Measurements from ENCODE around the gene KCTD4. TPM values are rescaled to one million over a fixed set of nuclear protein-coding genes. Genes with fewer than 3 reads are reported as not detected.

KCTD4 gene
- total and polyA plus RNA-seq, 11 donors, result 0.08 to 0.75 (median 0.12) TPM; not detected in 8

DNA sequence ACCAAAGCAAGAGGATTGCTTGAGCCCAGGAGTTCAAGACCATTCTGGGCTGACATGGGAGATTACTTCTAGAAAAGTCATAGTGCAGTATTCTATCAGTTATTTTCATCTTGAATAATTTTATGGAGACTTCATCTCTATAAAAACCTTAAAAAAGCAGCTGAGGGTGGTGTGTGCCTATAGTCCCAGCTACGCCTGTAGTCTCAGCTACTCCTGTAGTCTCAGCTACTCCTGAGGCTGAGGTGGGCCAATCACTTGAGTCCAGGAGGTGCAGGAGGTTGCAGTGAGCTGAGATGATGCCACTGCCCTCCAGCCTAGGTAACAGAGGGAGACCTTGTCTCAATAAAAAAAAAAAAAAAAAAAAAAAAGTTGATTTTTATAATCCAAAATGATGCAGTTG, 22.1 kb upstream of the KCTD4 start:
- Histone ChIP-seq H3K4me3 (no peak overlapping the region), H3K27ac (no peak overlapping the region), H3K4me1 (peaks cover 0 to 24% (median 10%) of the 10 kb centered on the region in 12 donors), H3K36me3 (no peaks in the 10 kb centered on the region), H3K9me3 (no peaks in the 10 kb centered on the region), H3K27me3 (no peaks in the 10 kb centered on the region)
- WGBS, 4 donors, result 97 to 100% (median 100%) methylated on average over 1 of the region's 1 CpG
- ATAC-seq (no peak), DNase-seq (no peak)
- TF ChIP-seq, protein P1, sequence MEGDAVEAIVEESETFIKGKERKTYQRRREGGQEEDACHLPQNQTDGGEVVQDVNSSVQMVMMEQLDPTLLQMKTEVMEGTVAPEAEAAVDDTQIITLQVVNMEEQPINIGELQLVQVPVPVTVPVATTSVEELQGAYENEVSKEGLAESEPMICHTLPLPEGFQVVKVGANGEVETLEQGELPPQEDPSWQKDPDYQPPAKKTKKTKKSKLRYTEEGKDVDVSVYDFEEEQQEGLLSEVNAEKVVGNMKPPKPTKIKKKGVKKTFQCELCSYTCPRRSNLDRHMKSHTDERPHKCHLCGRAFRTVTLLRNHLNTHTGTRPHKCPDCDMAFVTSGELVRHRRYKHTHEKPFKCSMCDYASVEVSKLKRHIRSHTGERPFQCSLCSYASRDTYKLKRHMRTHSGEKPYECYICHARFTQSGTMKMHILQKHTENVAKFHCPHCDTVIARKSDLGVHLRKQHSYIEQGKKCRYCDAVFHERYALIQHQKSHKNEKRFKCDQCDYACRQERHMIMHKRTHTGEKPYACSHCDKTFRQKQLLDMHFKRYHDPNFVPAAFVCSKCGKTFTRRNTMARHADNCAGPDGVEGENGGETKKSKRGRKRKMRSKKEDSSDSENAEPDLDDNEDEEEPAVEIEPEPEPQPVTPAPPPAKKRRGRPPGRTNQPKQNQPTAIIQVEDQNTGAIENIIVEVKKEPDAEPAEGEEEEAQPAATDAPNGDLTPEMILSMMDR (IDR thresholded peaks at IDR 0.05), result no peak
- no peak for TF ChIP-seq POLR2A (IDR thresholded peaks at IDR 0.05)
- intact Hi-C loops (cut with DNase I), result no loop called here

GRCh38 chr13:45222516-45222915, 21.7 kb upstream of the KCTD4 start:
- Histone ChIP-seq H3K4me1 (peaks cover 0 to 24% (median 10%) of the 10 kb centered on the region in 12 donors), H3K36me3 (no peaks in the 10 kb centered on the region), H3K27me3 (no peaks in the 10 kb centered on the region), H3K4me3 (no peak overlapping the region), H3K27ac (no peak overlapping the region), H3K9me3 (no peaks in the 10 kb centered on the region)
- 85 to 95% (median 87%) methylated on average over 3 of the region's 3 CpGs for WGBS, 4 donors
- intact Hi-C loops (cut with DNase I), result no loop called here
- no peak for DNase-seq
- ATAC-seq, result no peak
- TF ChIP-seq, protein P1 (IDR thresholded peaks at IDR 0.05), result no peak
- no peak for TF ChIP-seq POLR2A (IDR thresholded peaks at IDR 0.05)

GRCh38 chr13:45220403-45220802, 19.6 kb upstream of the KCTD4 start:
- no peak for ATAC-seq
- H3K4me3 ChIP-seq, result no peak overlapping the region
- H3K27me3 ChIP-seq, result no peaks in the 10 kb centered on the region
- H3K36me3 ChIP-seq, result no peaks in the 10 kb centered on the region
- H3K27ac ChIP-seq, result no peak overlapping the region
- intact Hi-C loops (cut with DNase I), result no loop called here
- TF ChIP-seq POLR2A (IDR thresholded peaks at IDR 0.05), result no peak
- TF ChIP-seq, protein P1 (IDR thresholded peaks at IDR 0.05), result no peak
- no peak for DNase-seq
- H3K4me1 ChIP-seq, result peaks cover 0 to 24% (median 10%) of the 10 kb centered on the region in 12 donors
- no peaks in the 10 kb centered on the region for H3K9me3 ChIP-seq
- 86 to 96% (median 93%) methylated on average over 4 of the region's 4 CpGs for WGBS, 4 donors

DNA sequence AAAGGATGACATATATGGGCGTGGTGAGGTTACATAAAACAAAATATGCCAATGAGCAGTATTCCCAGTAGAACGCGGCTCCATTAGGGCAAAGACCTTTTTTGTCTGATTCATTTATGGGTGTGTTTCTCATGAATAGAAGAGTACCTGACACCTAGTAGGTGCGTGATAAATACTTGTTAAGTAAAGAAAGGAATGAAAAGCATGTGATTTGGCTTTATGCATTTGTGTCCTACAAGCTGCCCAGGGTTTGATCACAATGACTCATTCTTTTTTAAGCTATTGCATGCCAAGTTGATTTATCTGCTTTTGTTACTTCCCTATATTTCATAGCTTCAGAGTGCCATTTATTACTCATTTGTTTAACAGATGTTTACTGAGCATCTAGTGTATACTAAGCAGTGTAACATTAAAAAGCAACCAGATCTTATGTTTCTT, 19.1 kb upstream of the KCTD4 start:
- WGBS, 4 donors, result 68 to 80% (median 78%) methylated on average over 4 of the region's 4 CpGs

More for the DNA sequence above, 19.1 kb upstream of the KCTD4 start:
- peaks cover 0 to 24% (median 10%) of the 10 kb centered on the region in 12 donors for H3K4me1 ChIP-seq
- no peak overlapping the region for H3K4me3 ChIP-seq
- no peaks in the 10 kb centered on the region for H3K27me3 ChIP-seq
- H3K36me3 ChIP-seq, result no peaks in the 10 kb centered on the region
- intact Hi-C loops (cut with DNase I), result no loop called here
- DNase-seq, result no peak
- H3K9me3 ChIP-seq, result no peaks in the 10 kb centered on the region
- no peak overlapping the region for H3K27ac ChIP-seq
- TF ChIP-seq POLR2A (IDR thresholded peaks at IDR 0.05), result no peak
- TF ChIP-seq, protein P1 (IDR thresholded peaks at IDR 0.05), result no peak
- peak in 1 of 4 donors; percentile 24 for ATAC-seq

All from heart left ventricle (tissue), 16 donors.